Measurements from ENCODE around the gene ABCG1. TPM values are rescaled to one million over a fixed set of nuclear protein-coding genes. Genes with fewer than 3 reads are reported as not detected.

ABCG1 gene
- total RNA-seq, 1 experiment from 2014 or later, result 5.6 TPM

- no peaks in the 10 kb centered on the region for H3K9me3 ChIP-seq (ENCODE audit: insufficient read depth, low read depth)
- H3K27me3 ChIP-seq (ENCODE audit: insufficient read depth, low read depth), result no peaks in the 10 kb centered on the region
- CTCF ChIA-PET, result no interaction called here
- H3K36me3 ChIP-seq (ENCODE audit: low read depth), result no peaks in the 10 kb centered on the region
- peaks cover 24% of the 10 kb centered on the region for H3K4me1 ChIP-seq (replicated peaks; ENCODE audit: insufficient read depth)
- POLR2A ChIA-PET (ENCODE audit: unreplicated experiment), result no interaction called here
- intact Hi-C loops (cut with micrococcal nuclease; ENCODE audit: unreplicated experiment), result no loop called here
- DNase-seq, result no peak
- TF ChIP-seq, protein P1, sequence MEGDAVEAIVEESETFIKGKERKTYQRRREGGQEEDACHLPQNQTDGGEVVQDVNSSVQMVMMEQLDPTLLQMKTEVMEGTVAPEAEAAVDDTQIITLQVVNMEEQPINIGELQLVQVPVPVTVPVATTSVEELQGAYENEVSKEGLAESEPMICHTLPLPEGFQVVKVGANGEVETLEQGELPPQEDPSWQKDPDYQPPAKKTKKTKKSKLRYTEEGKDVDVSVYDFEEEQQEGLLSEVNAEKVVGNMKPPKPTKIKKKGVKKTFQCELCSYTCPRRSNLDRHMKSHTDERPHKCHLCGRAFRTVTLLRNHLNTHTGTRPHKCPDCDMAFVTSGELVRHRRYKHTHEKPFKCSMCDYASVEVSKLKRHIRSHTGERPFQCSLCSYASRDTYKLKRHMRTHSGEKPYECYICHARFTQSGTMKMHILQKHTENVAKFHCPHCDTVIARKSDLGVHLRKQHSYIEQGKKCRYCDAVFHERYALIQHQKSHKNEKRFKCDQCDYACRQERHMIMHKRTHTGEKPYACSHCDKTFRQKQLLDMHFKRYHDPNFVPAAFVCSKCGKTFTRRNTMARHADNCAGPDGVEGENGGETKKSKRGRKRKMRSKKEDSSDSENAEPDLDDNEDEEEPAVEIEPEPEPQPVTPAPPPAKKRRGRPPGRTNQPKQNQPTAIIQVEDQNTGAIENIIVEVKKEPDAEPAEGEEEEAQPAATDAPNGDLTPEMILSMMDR (conservative IDR thresholded peaks at IDR 0.05), result no peak
- no peak for TF ChIP-seq EZH2 (IDR thresholded peaks at IDR 0.05; ENCODE audit: low read depth)
- H4K20me1 ChIP-seq (ENCODE audit: insufficient read depth), result no peaks in the 10 kb centered on the region
- no peak overlapping the region for H3K4me3 ChIP-seq
- no peak overlapping the region for H3K4me2 ChIP-seq
- H3K79me2 ChIP-seq (ENCODE audit: low read depth), result no peaks in the 10 kb centered on the region
- BruUV-seq (replicated peaks), result no TSS peak
- H3K27ac ChIP-seq, result no peak overlapping the region
- H2AFZ ChIP-seq, result no peak overlapping the region
- peaks cover 16% of the 10 kb centered on the region for H3F3A ChIP-seq (ENCODE audit: insufficient read depth, low read depth)
- no peaks in the 10 kb centered on the region for H3K9me2 ChIP-seq (ENCODE audit: insufficient read depth)
Measured at GRCh38 chr21:42202321-42202720, 16.6 kb upstream of the ABCG1 start.

DNA sequence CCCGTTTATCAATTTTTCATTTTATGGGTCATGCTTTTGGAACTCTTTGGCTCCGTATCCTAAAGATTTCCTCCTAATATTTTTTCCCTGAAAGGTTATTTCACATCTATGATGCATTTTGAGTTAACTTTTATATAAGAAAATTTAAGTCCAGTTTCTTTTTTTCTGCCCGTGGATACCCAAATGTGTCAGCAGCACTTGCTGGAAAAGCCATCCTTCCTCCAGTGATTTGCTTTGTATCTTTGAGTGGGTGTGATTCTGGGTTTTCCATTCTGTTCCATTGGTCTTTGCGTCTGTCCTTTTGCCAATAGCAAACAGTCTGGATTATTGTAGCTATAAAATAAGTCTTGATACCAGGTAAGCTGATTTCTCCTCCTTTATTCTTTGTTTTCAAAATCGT lies 15.6 kb upstream of the ABCG1 start:
- Histone ChIP-seq H3K4me1 (replicated peaks; ENCODE audit: insufficient read depth) (peaks cover 20% of the 10 kb centered on the region), H3K27ac (no peak overlapping the region), H4K20me1 (ENCODE audit: insufficient read depth) (no peaks in the 10 kb centered on the region), H3K36me3 (ENCODE audit: low read depth) (no peaks in the 10 kb centered on the region), H3K4me2 (no peak overlapping the region), H3K79me2 (ENCODE audit: low read depth) (no peaks in the 10 kb centered on the region), H3K9me3 (ENCODE audit: insufficient read depth, low read depth) (no peaks in the 10 kb centered on the region), H3K9me2 (ENCODE audit: insufficient read depth) (no peaks in the 10 kb centered on the region), H3F3A (ENCODE audit: insufficient read depth, low read depth) (peaks cover 10% of the 10 kb centered on the region), H3K4me3 (no peak overlapping the region), H2AFZ (no peak overlapping the region), H3K27me3 (ENCODE audit: insufficient read depth, low read depth) (no peaks in the 10 kb centered on the region)
- DNase-seq, result no peak
- CTCF ChIA-PET, result no interaction called here
- POLR2A ChIA-PET (ENCODE audit: unreplicated experiment), result no interaction called here
- no TSS peak for BruUV-seq (replicated peaks)
- no peak for TF ChIP-seq EZH2 (IDR thresholded peaks at IDR 0.05; ENCODE audit: low read depth)
- TF ChIP-seq, protein P1 (conservative IDR thresholded peaks at IDR 0.05), result no peak
- intact Hi-C loops (cut with micrococcal nuclease; ENCODE audit: unreplicated experiment), result no loop called here

- Histone ChIP-seq H3K27ac (no peak overlapping the region), H3K79me2 (ENCODE audit: low read depth) (no peaks in the 10 kb centered on the region), H3K9me2 (ENCODE audit: insufficient read depth) (no peaks in the 10 kb centered on the region), H3K9me3 (ENCODE audit: insufficient read depth, low read depth) (no peaks in the 10 kb centered on the region), H3K4me3 (no peak overlapping the region), H4K20me1 (ENCODE audit: insufficient read depth) (no peaks in the 10 kb centered on the region), H3K27me3 (ENCODE audit: insufficient read depth, low read depth) (no peaks in the 10 kb centered on the region), H3K4me1 (replicated peaks; ENCODE audit: insufficient read depth) (peaks cover 14% of the 10 kb centered on the region), H2AFZ (no peak overlapping the region), H3F3A (ENCODE audit: insufficient read depth, low read depth) (peaks cover 3% of the 10 kb centered on the region), H3K36me3 (ENCODE audit: low read depth) (no peaks in the 10 kb centered on the region), H3K4me2 (no peak overlapping the region)
- intact Hi-C loops (cut with micrococcal nuclease; ENCODE audit: unreplicated experiment), result no loop called here
- ChIA-PET POLR2A (ENCODE audit: unreplicated experiment) (no interaction called here), CTCF (no interaction called here)
- DNase-seq, result no peak
- no peak for TF ChIP-seq EZH2 (IDR thresholded peaks at IDR 0.05; ENCODE audit: low read depth)
- TF ChIP-seq, protein P1 (conservative IDR thresholded peaks at IDR 0.05), result no peak
- BruUV-seq (replicated peaks), result no TSS peak
Measured at GRCh38 chr21:42203936-42204335, 15.0 kb upstream of the ABCG1 start.
